HG03432 (cell line): ENCODE measurements around the gene SEC22A.
"Not testable (repeated sequence)": the region's sequence is repeated elsewhere in the genome, so short reads cannot be mapped to it uniquely, and the experiment has no call there.

Experiments used
- ATAC-seq: cut with Tn5 transposase; IDR thresholded peaks from one replicate; pipeline ENCODE4 v1.9.1; 2021; ENCODE audit warnings: mild to moderate bottlenecking, moderate library complexity; ENCODE audit not compliant: unreplicated experiment

SEC22A gene

GRCh38 chr3:123169930-123170329, 31.8 kb upstream of the SEC22A start:
- no peak for ATAC-seq

- ATAC-seq, result no peak
Measured at GRCh38 chr3:123180791-123181190, 21.0 kb upstream of the SEC22A start.

GRCh38 chr3:123186695-123187094, 15.0 kb upstream of the SEC22A start:
- ATAC-seq, result no peak

- ATAC-seq, result no peak
Measured at GRCh38 chr3:123188058-123188457, 13.7 kb upstream of the SEC22A start.

GRCh38 chr3:123193448-123194101, 8.2 kb upstream of the SEC22A start:
- no peak for ATAC-seq

GRCh38 chr3:123194552-123194951, 7.2 kb upstream of the SEC22A start:
- no peak for ATAC-seq

- no peak for ATAC-seq
Measured at GRCh38 chr3:123198372-123198771, 3.4 kb upstream of the SEC22A start.

GRCh38 chr3:123201223-123201556, 553 bp upstream of the SEC22A start:
- ATAC-seq, result no peak

- ATAC-seq, result no peak
Measured at GRCh38 chr3:123202451-123202850, 708 bp downstream of the SEC22A start.

- no peak for ATAC-seq
Measured at GRCh38 chr3:123218990-123219389, 17.2 kb downstream of the SEC22A start.

- ATAC-seq, result not testable (repeated sequence)
Measured at GRCh38 chr3:123221369-123221768, 19.6 kb downstream of the SEC22A start.

GRCh38 chr3:123225016-123225415, 23.3 kb downstream of the SEC22A start:
- ATAC-seq, result no peak

- no peak for ATAC-seq
Measured at GRCh38 chr3:123226549-123226948, 24.8 kb downstream of the SEC22A start.

GRCh38 chr3:123229145-123229544, 27.4 kb downstream of the SEC22A start:
- ATAC-seq, result no peak

- no peak for ATAC-seq
Measured at GRCh38 chr3:123236902-123237301, 35.2 kb downstream of the SEC22A start.

- ATAC-seq, result not testable (repeated sequence)
Measured at GRCh38 chr3:123239186-123239585, 37.4 kb downstream of the SEC22A start.

- ATAC-seq, result no peak
Measured at GRCh38 chr3:123239756-123240155, 38.0 kb downstream of the SEC22A start.

- no peak for ATAC-seq
Measured at GRCh38 chr3:123244128-123244527, 42.4 kb downstream of the SEC22A start.

- no peak for ATAC-seq
Measured at GRCh38 chr3:123246866-123247265, 45.1 kb downstream of the SEC22A start.

GRCh38 chr3:123256256-123256655, 54.5 kb downstream of the SEC22A start:
- ATAC-seq, result no peak

GRCh38 chr3:123258359-123258758, 56.6 kb downstream of the SEC22A start:
- no peak for ATAC-seq

GRCh38 chr3:123258811-123259420, 57.2 kb downstream of the SEC22A start:
- peak; percentile 55 for ATAC-seq

- ATAC-seq, result no peak
Measured at GRCh38 chr3:123261666-123262065, 59.9 kb downstream of the SEC22A start.
